ENCODE measurements around the gene DNMT1. TPM values are rescaled to one million over a fixed set of nuclear protein-coding genes. Genes with fewer than 3 reads are reported as not detected.

The DNMT1 gene
- polyA plus RNA-seq, 1 experiment = 60.7 TPM

GRCh38 chr19:10104665-10105508 lies 89.9 kb downstream of the DNMT1 start:
- ChIA-PET POLR2A (interaction anchor here (2.1 kb wide), 1 partner anchor 10 kb away, joined by 19 read pairs; no protein-coding TSS in a partner anchor), CTCF (interaction anchor here (0.6 to 0.8 kb wide), 4 partner anchors 16 to 284 kb away, joined by 3 to 6 read pairs (median 4); no protein-coding TSS in a partner anchor)
- no peak for TF ChIP-seq CTCF (IDR thresholded peaks at IDR 0.05; ENCODE audit: low read depth, low read length)

GRCh38 chr19:10104130-10104513 lies 90.6 kb downstream of the DNMT1 start:
- CTCF ChIA-PET = interaction anchor here (0.6 to 0.8 kb wide), 4 partner anchors 16 to 285 kb away, joined by 3 to 6 read pairs (median 4); no protein-coding TSS in a partner anchor
- no peak overlapping the region for H3K27ac ChIP-seq (ENCODE audit: low read depth, low read length)
- no peaks in the 10 kb centered on the region for H3K9me3 ChIP-seq (ENCODE audit: control insufficient read depth, insufficient read depth, low read length)
- DNase-seq (ENCODE audit: low read depth, low spot score) = no peak
- no peaks in the 10 kb centered on the region for H3K27me3 ChIP-seq (ENCODE audit: control insufficient read depth, insufficient read depth, low read length)
- H3K4me3 ChIP-seq (ENCODE audit: low read depth, low read length) = no peak overlapping the region
- POLR2A ChIA-PET = interaction anchor here (0.6 to 0.7 kb wide), 2 partner anchors 8 to 12 kb away, joined by 4 read pairs; no protein-coding TSS in a partner anchor
- TF ChIP-seq CTCF (IDR thresholded peaks at IDR 0.05; ENCODE audit: low read depth, low read length) = no peak

More at GRCh38 chr19:10104665-10105508, 89.9 kb downstream of the DNMT1 start:
- no peak overlapping the region for H3K27ac ChIP-seq (ENCODE audit: low read depth, low read length)
- no peak for DNase-seq (ENCODE audit: low read depth, low spot score)
- H3K9me3 ChIP-seq (ENCODE audit: control insufficient read depth, insufficient read depth, low read length) = no peaks in the 10 kb centered on the region; the same call in 1 of the 2 replicates
- H3K4me3 ChIP-seq (ENCODE audit: low read depth, low read length) = no peak overlapping the region
- no peaks in the 10 kb centered on the region for H3K27me3 ChIP-seq (ENCODE audit: control insufficient read depth, insufficient read depth, low read length)

- Histone ChIP-seq H3K27ac (ENCODE audit: low read depth, low read length) (no peak overlapping the region), H3K27me3 (ENCODE audit: control insufficient read depth, insufficient read depth, low read length) (no peaks in the 10 kb centered on the region), H3K4me3 (ENCODE audit: low read depth, low read length) (no peak overlapping the region), H3K9me3 (ENCODE audit: control insufficient read depth, insufficient read depth, low read length) (no peaks in the 10 kb centered on the region)
- no peak for TF ChIP-seq CTCF (IDR thresholded peaks at IDR 0.05; ENCODE audit: low read depth, low read length)
- POLR2A ChIA-PET = no interaction called here
- no peak for DNase-seq (ENCODE audit: low read depth, low spot score)
- CTCF ChIA-PET = interaction anchor here (0.5 to 1.4 kb wide), 3 partner anchors 10 to 284 kb away, joined by 3 to 5 read pairs (median 4); partner anchors contain the start of gene FBXL12
Observed at GRCh38 chr19:10102787-10103236, 91.9 kb downstream of the DNMT1 start.

GRCh38 chr19:10100163-10100785 lies 94.5 kb downstream of the DNMT1 start:
- H3K4me3 ChIP-seq (ENCODE audit: low read depth, low read length) = no peak overlapping the region
- DNase-seq (ENCODE audit: low read depth, low spot score) = no peak
- POLR2A ChIA-PET = no interaction called here
- H3K9me3 ChIP-seq (ENCODE audit: control insufficient read depth, insufficient read depth, low read length) = peaks cover 2% of the 10 kb centered on the region; the same call in 1 of the 2 replicates
- TF ChIP-seq CTCF (IDR thresholded peaks at IDR 0.05; ENCODE audit: low read depth, low read length) = no peak
- H3K27me3 ChIP-seq (ENCODE audit: control insufficient read depth, insufficient read depth, low read length) = no peaks in the 10 kb centered on the region
- CTCF ChIA-PET = interaction anchor here (1.0 to 1.9 kb wide), 3 partner anchors 16 to 168 kb away, joined by 6 to 10 read pairs (median 9); no protein-coding TSS in a partner anchor
- no peak overlapping the region for H3K27ac ChIP-seq (ENCODE audit: low read depth, low read length)
